ENCODE data around the gene CHST8. TPM values are rescaled to one million over a fixed set of nuclear protein-coding genes. Genes with fewer than 3 reads are reported as not detected.

Gene CHST8
- total RNA-seq, 1 donor from 2014 or later: not detected

DNA sequence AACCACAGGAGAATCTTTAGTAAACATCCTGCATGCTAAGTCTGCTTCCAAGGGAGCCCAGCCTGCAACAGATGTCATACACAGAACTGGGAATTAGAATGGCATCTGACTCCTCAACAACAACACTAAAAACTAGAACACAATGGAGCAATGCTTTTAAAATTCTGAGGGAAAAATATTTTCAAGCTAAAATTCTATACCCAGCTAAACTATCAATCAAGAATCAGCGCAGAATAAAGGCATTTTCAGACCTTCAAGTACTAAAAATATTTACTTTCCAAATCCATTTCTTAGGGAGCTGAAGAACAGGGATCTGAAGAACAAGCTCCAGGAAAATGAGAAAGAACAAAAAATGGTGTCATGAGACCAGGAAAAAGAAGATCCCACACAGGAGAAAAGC, 46.9 kb upstream of the CHST8 start:
- Mint-ChIP-seq H3K9me3 (ENCODE audit: unreplicated experiment) (peaks cover 15% of the 10 kb centered on the region), H3K4me3 (ENCODE audit: unreplicated experiment) (no peak overlapping the region), H3K27ac (ENCODE audit: unreplicated experiment) (no peak overlapping the region), H3K27me3 (ENCODE audit: low read depth, unreplicated experiment) (peaks cover 7% of the 10 kb centered on the region), H3K36me3 (ENCODE audit: low read depth, unreplicated experiment) (no peaks in the 10 kb centered on the region), H3K4me1 (ENCODE audit: low read depth, unreplicated experiment) (no peaks in the 10 kb centered on the region)
- Histone ChIP-seq H3K4me1 (ENCODE audit: insufficient read depth, low read length) (no peaks in the 10 kb centered on the region), H3K9ac (ENCODE audit: low read length) (no peak overlapping the region), H3K27me3 (ENCODE audit: insufficient read depth, low read length) (no peaks in the 10 kb centered on the region), H3K36me3 (ENCODE audit: insufficient read depth, low read length) (no peaks in the 10 kb centered on the region), H3K79me2 (ENCODE audit: insufficient read depth, low read length) (no peaks in the 10 kb centered on the region), H3K9me3 (ENCODE audit: insufficient read depth, low read depth, low read length) (peaks cover 4% of the 10 kb centered on the region), H3K4me3 (ENCODE audit: insufficient read depth, low read depth, low read length) (no peak overlapping the region), H3K4me2 (ENCODE audit: low read length) (no peak overlapping the region), H2AFZ (ENCODE audit: low read depth, low read length) (no peak overlapping the region), H4K20me1 (ENCODE audit: insufficient read depth, low read length) (no peaks in the 10 kb centered on the region), H3K27ac (ENCODE audit: low read depth, low read length) (no peak overlapping the region)
- no peak for TF ChIP-seq EZH2 (IDR thresholded peaks at IDR 0.05; ENCODE audit: insufficient read depth, low read length)
- TF ChIP-seq, protein P1, sequence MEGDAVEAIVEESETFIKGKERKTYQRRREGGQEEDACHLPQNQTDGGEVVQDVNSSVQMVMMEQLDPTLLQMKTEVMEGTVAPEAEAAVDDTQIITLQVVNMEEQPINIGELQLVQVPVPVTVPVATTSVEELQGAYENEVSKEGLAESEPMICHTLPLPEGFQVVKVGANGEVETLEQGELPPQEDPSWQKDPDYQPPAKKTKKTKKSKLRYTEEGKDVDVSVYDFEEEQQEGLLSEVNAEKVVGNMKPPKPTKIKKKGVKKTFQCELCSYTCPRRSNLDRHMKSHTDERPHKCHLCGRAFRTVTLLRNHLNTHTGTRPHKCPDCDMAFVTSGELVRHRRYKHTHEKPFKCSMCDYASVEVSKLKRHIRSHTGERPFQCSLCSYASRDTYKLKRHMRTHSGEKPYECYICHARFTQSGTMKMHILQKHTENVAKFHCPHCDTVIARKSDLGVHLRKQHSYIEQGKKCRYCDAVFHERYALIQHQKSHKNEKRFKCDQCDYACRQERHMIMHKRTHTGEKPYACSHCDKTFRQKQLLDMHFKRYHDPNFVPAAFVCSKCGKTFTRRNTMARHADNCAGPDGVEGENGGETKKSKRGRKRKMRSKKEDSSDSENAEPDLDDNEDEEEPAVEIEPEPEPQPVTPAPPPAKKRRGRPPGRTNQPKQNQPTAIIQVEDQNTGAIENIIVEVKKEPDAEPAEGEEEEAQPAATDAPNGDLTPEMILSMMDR (IDR thresholded peaks at IDR 0.05; ENCODE audit: insufficient read depth, low read depth, low read length): no peak
- FAIRE-seq (no peak), DNase-seq (ENCODE audit: low read depth) (no peak)

DNA sequence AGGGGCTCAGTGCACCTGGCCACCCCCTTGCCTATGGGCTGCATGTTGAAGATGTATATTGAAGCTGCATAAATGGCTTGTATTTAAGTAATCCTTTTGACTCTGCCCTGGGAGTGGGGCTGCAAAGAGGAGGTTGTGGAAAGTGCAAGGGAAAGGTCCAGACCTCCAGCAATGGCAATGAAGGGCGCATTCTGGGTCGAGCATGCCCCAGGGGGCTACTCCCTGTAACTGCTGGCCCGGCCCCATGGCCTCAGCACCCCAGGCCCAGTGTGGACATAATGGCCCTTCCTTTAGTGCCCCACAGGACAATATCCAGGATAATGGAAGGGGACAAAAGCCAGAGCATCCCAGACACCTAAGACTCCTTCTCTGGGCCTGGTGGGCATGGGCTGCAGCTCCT, 43.1 kb upstream of the CHST8 start:
- FAIRE-seq: no peak
- DNase-seq (ENCODE audit: low read depth): no peak
- H3K4me3 ChIP-seq (ENCODE audit: insufficient read depth, low read depth, low read length): no peak overlapping the region
- TF ChIP-seq, protein P1 (IDR thresholded peaks at IDR 0.05; ENCODE audit: insufficient read depth, low read depth, low read length): no peak
- TF ChIP-seq EZH2 (IDR thresholded peaks at IDR 0.05; ENCODE audit: insufficient read depth, low read length): no peak
- peaks cover 4% of the 10 kb centered on the region for H3K4me1 Mint-ChIP-seq (ENCODE audit: low read depth, unreplicated experiment)
- peaks cover 9% of the 10 kb centered on the region for H3K9me3 Mint-ChIP-seq (ENCODE audit: unreplicated experiment)
- no peak overlapping the region for H2AFZ ChIP-seq (ENCODE audit: low read depth, low read length)
- H3K27ac ChIP-seq (ENCODE audit: low read depth, low read length): no peak overlapping the region
- no peaks in the 10 kb centered on the region for H3K4me1 ChIP-seq (ENCODE audit: insufficient read depth, low read length)
- no peaks in the 10 kb centered on the region for H3K27me3 ChIP-seq (ENCODE audit: insufficient read depth, low read length)
- no peaks in the 10 kb centered on the region for H3K36me3 Mint-ChIP-seq (ENCODE audit: low read depth, unreplicated experiment)
- no peak overlapping the region for H3K9ac ChIP-seq (ENCODE audit: low read length)
- no peaks in the 10 kb centered on the region for H3K36me3 ChIP-seq (ENCODE audit: insufficient read depth, low read length)
- no peaks in the 10 kb centered on the region for H3K79me2 ChIP-seq (ENCODE audit: insufficient read depth, low read length)
- H3K9me3 ChIP-seq (ENCODE audit: insufficient read depth, low read depth, low read length): peaks cover 4% of the 10 kb centered on the region
- no peak overlapping the region for H3K27ac Mint-ChIP-seq (ENCODE audit: unreplicated experiment)
- no peak overlapping the region for H3K4me2 ChIP-seq (ENCODE audit: low read length)
- H4K20me1 ChIP-seq (ENCODE audit: insufficient read depth, low read length): no peaks in the 10 kb centered on the region
- H3K4me3 Mint-ChIP-seq (ENCODE audit: unreplicated experiment): no peak overlapping the region
- H3K27me3 Mint-ChIP-seq (ENCODE audit: low read depth, unreplicated experiment): peaks cover 11% of the 10 kb centered on the region

DNA sequence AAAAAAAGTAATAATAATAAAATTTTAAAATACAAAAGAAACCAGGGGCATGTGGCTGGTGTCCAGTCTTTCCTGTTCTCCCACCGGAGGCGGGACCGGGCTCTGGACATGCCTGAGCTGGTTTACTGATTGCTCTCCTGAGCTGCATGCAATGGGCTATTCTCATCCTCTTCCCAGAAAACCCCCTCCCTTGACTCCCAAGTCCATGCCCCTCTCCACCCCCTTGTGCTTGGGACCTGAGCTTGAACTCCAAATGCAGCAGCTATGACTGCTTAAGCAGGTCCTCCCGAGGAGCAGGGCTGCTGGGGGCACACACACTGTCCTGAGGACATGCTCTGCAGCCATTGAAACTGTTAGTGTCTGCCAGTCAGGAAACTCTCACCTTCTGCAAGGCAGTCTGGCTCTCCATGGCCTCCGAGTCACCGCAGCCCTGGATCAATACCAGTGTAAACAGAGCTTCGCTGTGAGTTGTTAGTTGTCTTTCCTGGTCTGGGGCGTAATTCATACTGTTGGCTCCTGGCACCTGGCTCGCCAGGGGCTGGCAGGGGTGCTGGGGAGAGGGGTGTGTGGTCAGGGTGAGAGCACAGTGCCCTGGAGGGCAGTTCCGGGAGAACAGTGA, 41.6 kb upstream of the CHST8 start:
- H4K20me1 ChIP-seq (ENCODE audit: insufficient read depth, low read length): no peaks in the 10 kb centered on the region
- Mint-ChIP-seq H3K36me3 (ENCODE audit: low read depth, unreplicated experiment) (no peaks in the 10 kb centered on the region), H3K27ac (ENCODE audit: unreplicated experiment) (no peak overlapping the region), H3K4me1 (ENCODE audit: low read depth, unreplicated experiment) (peaks cover 4% of the 10 kb centered on the region), H3K9me3 (ENCODE audit: unreplicated experiment) (no peaks in the 10 kb centered on the region), H3K4me3 (ENCODE audit: unreplicated experiment) (no peak overlapping the region), H3K27me3 (ENCODE audit: low read depth, unreplicated experiment) (peaks cover 11% of the 10 kb centered on the region)
- TF ChIP-seq EZH2 (IDR thresholded peaks at IDR 0.05; ENCODE audit: insufficient read depth, low read length): no peak
- TF ChIP-seq, protein P1 (IDR thresholded peaks at IDR 0.05; ENCODE audit: insufficient read depth, low read depth, low read length): no peak
- no peak overlapping the region for H2AFZ ChIP-seq (ENCODE audit: low read depth, low read length)
- no peaks in the 10 kb centered on the region for H3K79me2 ChIP-seq (ENCODE audit: insufficient read depth, low read length)
- no peak overlapping the region for H3K9ac ChIP-seq (ENCODE audit: low read length)
- no peak for DNase-seq (ENCODE audit: low read depth)
- H3K36me3 ChIP-seq (ENCODE audit: insufficient read depth, low read length): no peaks in the 10 kb centered on the region
- H3K4me1 ChIP-seq (ENCODE audit: insufficient read depth, low read length): no peaks in the 10 kb centered on the region
- H3K4me3 ChIP-seq (ENCODE audit: insufficient read depth, low read depth, low read length): no peak overlapping the region
- no peaks in the 10 kb centered on the region for H3K27me3 ChIP-seq (ENCODE audit: insufficient read depth, low read length)
- FAIRE-seq: no peak
- no peak overlapping the region for H3K4me2 ChIP-seq (ENCODE audit: low read length)
- H3K9me3 ChIP-seq (ENCODE audit: insufficient read depth, low read depth, low read length): peaks cover 3% of the 10 kb centered on the region
- no peak overlapping the region for H3K27ac ChIP-seq (ENCODE audit: low read depth, low read length)
